IPS-18c (cell line): ENCODE data around the gene SUPT20HL2.
"Not testable (repeated sequence)": the region's sequence is repeated elsewhere in the genome, so short reads cannot be mapped to it uniquely, and the experiment has no call there.

Experiments used
- H3K4me3 ChIP-seq: 2 replicates; pipeline ENCODE4 v1.7.0; 2013; ENCODE audit warnings: low read depth, mild to moderate bottlenecking, low read length, moderate library complexity; ENCODE audit not compliant: insufficient read depth
- H3K9me3 ChIP-seq: one replicate; pipeline ENCODE4 v1.6.1; 2013; ENCODE audit warnings: mild to moderate bottlenecking, low read length, moderate library complexity; ENCODE audit not compliant: control insufficient read depth, insufficient read depth

The SUPT20HL2 gene

GRCh38 chrX:24314019-24314635 is at the start of gene SUPT20HL2:
TSS of gene SUPT20HL2 (minus strand) at chrX:24314069. CDS start at chrX:24313315, 754 bp downstream.
- no peaks in the 10 kb centered on the region for H3K9me3 ChIP-seq
- H3K4me3 ChIP-seq, result no peak within 1 kb of the TSS

GRCh38 chrX:24362089-24362745 is 48.3 kb upstream of the SUPT20HL2 start:
- not testable (repeated sequence) for H3K4me3 ChIP-seq

GRCh38 chrX:24360272-24360671 is 46.4 kb upstream of the SUPT20HL2 start, which contains the start of gene SUPT20HL1:
TSS of gene SUPT20HL1 (plus strand) at chrX:24360639. CDS start at chrX:24362761, 2,122 bp downstream.
- Histone ChIP-seq H3K4me3 (no peak within 1 kb of the TSS), H3K9me3 (no peaks in the 10 kb centered on the region)

More at GRCh38 chrX:24362089-24362745, 48.3 kb upstream of the SUPT20HL2 start:
- not testable (repeated sequence) for H3K9me3 ChIP-seq

- Histone ChIP-seq H3K4me3 (no peak overlapping the region), H3K9me3 (no peaks in the 10 kb centered on the region)
Observed at GRCh38 chrX:24357106-24357505, 43.2 kb upstream of the SUPT20HL2 start.

GRCh38 chrX:24355095-24355494 is 41.2 kb upstream of the SUPT20HL2 start:
- no peaks in the 10 kb centered on the region for H3K9me3 ChIP-seq
- H3K4me3 ChIP-seq, result no peak overlapping the region

GRCh38 chrX:24350217-24350616 is 36.3 kb upstream of the SUPT20HL2 start:
- no peak overlapping the region for H3K4me3 ChIP-seq

GRCh38 chrX:24347881-24348280 is 34.0 kb upstream of the SUPT20HL2 start:
- no peak overlapping the region for H3K4me3 ChIP-seq
- no peaks in the 10 kb centered on the region for H3K9me3 ChIP-seq

More at GRCh38 chrX:24350217-24350616, 36.3 kb upstream of the SUPT20HL2 start:
- no peaks in the 10 kb centered on the region for H3K9me3 ChIP-seq

GRCh38 chrX:24343719-24344118 is 29.9 kb upstream of the SUPT20HL2 start:
- H3K4me3 ChIP-seq, result no peak overlapping the region

GRCh38 chrX:24341795-24342194 is 27.9 kb upstream of the SUPT20HL2 start:
- Histone ChIP-seq H3K4me3 (no peak overlapping the region), H3K9me3 (no peaks in the 10 kb centered on the region)

More at GRCh38 chrX:24343719-24344118, 29.9 kb upstream of the SUPT20HL2 start:
- H3K9me3 ChIP-seq, result no peaks in the 10 kb centered on the region

- Histone ChIP-seq H3K4me3 (no peak overlapping the region), H3K9me3 (no peaks in the 10 kb centered on the region)
Observed at GRCh38 chrX:24340501-24340900, 26.6 kb upstream of the SUPT20HL2 start.

GRCh38 chrX:24339911-24340310 is 26.0 kb upstream of the SUPT20HL2 start:
- Histone ChIP-seq H3K9me3 (no peaks in the 10 kb centered on the region), H3K4me3 (no peak overlapping the region)

GRCh38 chrX:24335871-24336270 is 22.0 kb upstream of the SUPT20HL2 start:
- Histone ChIP-seq H3K4me3 (no peak overlapping the region), H3K9me3 (no peaks in the 10 kb centered on the region)

GRCh38 chrX:24334461-24334860 is 20.6 kb upstream of the SUPT20HL2 start:
- Histone ChIP-seq H3K9me3 (no peaks in the 10 kb centered on the region), H3K4me3 (no peak overlapping the region)

GRCh38 chrX:24333371-24333770 is 19.5 kb upstream of the SUPT20HL2 start:
- H3K4me3 ChIP-seq, result no peak overlapping the region
- H3K9me3 ChIP-seq, result no peaks in the 10 kb centered on the region

GRCh38 chrX:24332878-24333277 is 19.0 kb upstream of the SUPT20HL2 start:
- no peaks in the 10 kb centered on the region for H3K9me3 ChIP-seq
- H3K4me3 ChIP-seq, result no peak overlapping the region

GRCh38 chrX:24325231-24325630 is 11.4 kb upstream of the SUPT20HL2 start:
- Histone ChIP-seq H3K4me3 (no peak overlapping the region), H3K9me3 (no peaks in the 10 kb centered on the region)

GRCh38 chrX:24321741-24322395 is 8.0 kb upstream of the SUPT20HL2 start:
- Histone ChIP-seq H3K9me3 (no peaks in the 10 kb centered on the region), H3K4me3 (no peak overlapping the region)

- no peak overlapping the region for H3K4me3 ChIP-seq
- no peaks in the 10 kb centered on the region for H3K9me3 ChIP-seq
Observed at GRCh38 chrX:24317567-24317966, 3.7 kb upstream of the SUPT20HL2 start.
